ENCODE results near the gene SLC16A12.

Gene SLC16A12

GRCh38 chr10:89478085-89478738 lies 57.2 kb downstream of the SLC16A12 start:
- peak overlapping the region; percentile 34 to 40 for H3K18ac ChIP-seq (ENCODE audit: low read depth in 1 of 2, low read length in 2 of 2)
- H2BK12ac ChIP-seq (ENCODE audit: low read length in 2 of 2), result peak overlapping the region; percentile 3 to 15
- no peak for DNase-seq
- no peak overlapping the region for H2AFZ ChIP-seq (ENCODE audit: low read depth, low read length)
- peak overlapping the region in 1 of 2 experiments; percentile 34 for H3K4ac ChIP-seq (ENCODE audit: low read depth in 1 of 2, low read length in 2 of 2)
- H2BK120ac ChIP-seq (ENCODE audit: low read depth, low read length), result no peak overlapping the region
- WGBS, result 79% methylated on average over 4 of the region's 4 CpGs
- no peak overlapping the region for H4K8ac ChIP-seq (ENCODE audit: low read length)
- H3K14ac ChIP-seq (ENCODE audit: low read length in 2 of 2), result peak overlapping the region in 1 of 2 experiments; percentile 4
- no peak overlapping the region for H3K4me2 ChIP-seq (ENCODE audit: low read length, poor library complexity, severe bottlenecking)
- no peaks in the 10 kb centered on the region for H3K79me1 ChIP-seq (replicated peaks; ENCODE audit: low read length, poor library complexity, severe bottlenecking)
- H3K36me3 ChIP-seq (ENCODE audit: control insufficient read depth in 1 of 2, insufficient read depth in 2 of 2, low read depth in 1 of 2, low read length in 2 of 2), result no peaks in the 10 kb centered on the region
- H3K4me3 ChIP-seq (ENCODE audit: insufficient read depth in 1 of 2, low read depth in 1 of 2, low read length in 2 of 2), result peak overlapping the region in 1 of 2 experiments; percentile 21
- H2BK15ac ChIP-seq (ENCODE audit: low read depth, poor library complexity, severe bottlenecking), result no peak overlapping the region
- peak overlapping the region; percentile 5 for H3K9ac ChIP-seq (ENCODE audit: low read length)
- no peak overlapping the region for H2AK5ac ChIP-seq (ENCODE audit: low read length, severe bottlenecking)
- H4K91ac ChIP-seq (ENCODE audit: low read length), result peak overlapping the region; percentile 2
- no peaks in the 10 kb centered on the region for H3K9me3 ChIP-seq (ENCODE audit: control insufficient read depth, low read length)
- no peak overlapping the region for H2BK5ac ChIP-seq (ENCODE audit: low read depth, low read length, poor library complexity, severe bottlenecking)
- no peaks in the 10 kb centered on the region for H3K27me3 ChIP-seq (ENCODE audit: control insufficient read depth in 1 of 2, insufficient read depth in 1 of 2, low read length in 2 of 2)
- no peak overlapping the region for H3K27ac ChIP-seq (ENCODE audit: low read length, poor library complexity, severe bottlenecking)
- H3K4me1 ChIP-seq (ENCODE audit: control insufficient read depth, insufficient read depth, low read depth, low read length), result peaks cover 12% of the 10 kb centered on the region
- H3K23ac ChIP-seq (ENCODE audit: low read length in 2 of 2), result no peak overlapping the region

- peak overlapping the region; percentile 82 for H4K91ac ChIP-seq (ENCODE audit: low read length)
- no peak overlapping the region for H3K23ac ChIP-seq (ENCODE audit: low read length in 2 of 2)
- no peak overlapping the region for H3K4me3 ChIP-seq (ENCODE audit: insufficient read depth in 1 of 2, low read depth in 1 of 2, low read length in 2 of 2)
- peak; percentile 25 for DNase-seq
- H2BK15ac ChIP-seq (ENCODE audit: low read depth, poor library complexity, severe bottlenecking), result peak overlapping the region; percentile 77
- peak overlapping the region; percentile 82 for H2BK120ac ChIP-seq (ENCODE audit: low read depth, low read length)
- H3K27me3 ChIP-seq (ENCODE audit: control insufficient read depth in 1 of 2, insufficient read depth in 1 of 2, low read length in 2 of 2), result no peaks in the 10 kb centered on the region
- H3K36me3 ChIP-seq (ENCODE audit: control insufficient read depth in 1 of 2, insufficient read depth in 2 of 2, low read depth in 1 of 2, low read length in 2 of 2), result no peaks in the 10 kb centered on the region
- H3K14ac ChIP-seq (ENCODE audit: low read length in 2 of 2), result peak overlapping the region in 1 of 2 experiments; percentile 51
- H4K8ac ChIP-seq (ENCODE audit: low read length), result no peak overlapping the region
- no peak overlapping the region for H2AFZ ChIP-seq (ENCODE audit: low read depth, low read length)
- no peaks in the 10 kb centered on the region for H3K79me1 ChIP-seq (replicated peaks; ENCODE audit: low read length, poor library complexity, severe bottlenecking)
- H3K9ac ChIP-seq (ENCODE audit: low read length), result peak overlapping the region; percentile 9
- H3K4me1 ChIP-seq (ENCODE audit: control insufficient read depth, insufficient read depth, low read depth, low read length), result peaks cover 11% of the 10 kb centered on the region
- peak overlapping the region; percentile 51 to 90 for H2BK12ac ChIP-seq (ENCODE audit: low read length in 2 of 2)
- peak overlapping the region in 1 of 2 experiments; percentile 4 for H3K4ac ChIP-seq (ENCODE audit: low read depth in 1 of 2, low read length in 2 of 2)
- H3K18ac ChIP-seq (ENCODE audit: low read depth in 1 of 2, low read length in 2 of 2), result peak overlapping the region; percentile 40 to 89
- no peaks in the 10 kb centered on the region for H3K9me3 ChIP-seq (ENCODE audit: control insufficient read depth, low read length)
- WGBS, result 86% methylated on average over 4 of the region's 6 CpGs
- no peak overlapping the region for H2BK5ac ChIP-seq (ENCODE audit: low read depth, low read length, poor library complexity, severe bottlenecking)
- peak overlapping the region; percentile 47 for H3K27ac ChIP-seq (ENCODE audit: low read length, poor library complexity, severe bottlenecking)
- H2AK5ac ChIP-seq (ENCODE audit: low read length, severe bottlenecking), result peak overlapping the region; percentile 72
- H3K4me2 ChIP-seq (ENCODE audit: low read length, poor library complexity, severe bottlenecking), result no peak overlapping the region
Observed at GRCh38 chr10:89476150-89476549, 59.2 kb downstream of the SLC16A12 start.

- Histone ChIP-seq H3K4me2 (ENCODE audit: low read length, poor library complexity, severe bottlenecking) (no peak overlapping the region), H3K23ac (ENCODE audit: low read length in 2 of 2) (no peak overlapping the region), H4K91ac (ENCODE audit: low read length) (no peak overlapping the region), H3K9ac (ENCODE audit: low read length) (peak overlapping the region; percentile 9), H3K79me1 (replicated peaks; ENCODE audit: low read length, poor library complexity, severe bottlenecking) (no peaks in the 10 kb centered on the region), H2BK15ac (ENCODE audit: low read depth, poor library complexity, severe bottlenecking) (no peak overlapping the region), H3K36me3 (ENCODE audit: control insufficient read depth in 1 of 2, insufficient read depth in 2 of 2, low read depth in 1 of 2, low read length in 2 of 2) (no peaks in the 10 kb centered on the region), H3K27me3 (ENCODE audit: control insufficient read depth in 1 of 2, insufficient read depth in 1 of 2, low read length in 2 of 2) (no peaks in the 10 kb centered on the region), H3K18ac (ENCODE audit: low read depth in 1 of 2, low read length in 2 of 2) (no peak overlapping the region), H3K27ac (ENCODE audit: low read length, poor library complexity, severe bottlenecking) (no peak overlapping the region), H2AFZ (ENCODE audit: low read depth, low read length) (no peak overlapping the region), H3K4me3 (ENCODE audit: insufficient read depth in 1 of 2, low read depth in 1 of 2, low read length in 2 of 2) (no peak overlapping the region), H4K8ac (ENCODE audit: low read length) (no peak overlapping the region), H3K4me1 (ENCODE audit: control insufficient read depth, insufficient read depth, low read depth, low read length) (peaks cover 11% of the 10 kb centered on the region), H3K14ac (ENCODE audit: low read length in 2 of 2) (no peak overlapping the region), H3K4ac (ENCODE audit: low read depth in 1 of 2, low read length in 2 of 2) (no peak overlapping the region), H2BK5ac (ENCODE audit: low read depth, low read length, poor library complexity, severe bottlenecking) (no peak overlapping the region), H2BK120ac (ENCODE audit: low read depth, low read length) (no peak overlapping the region), H2AK5ac (ENCODE audit: low read length, severe bottlenecking) (peak overlapping the region; percentile 14), H2BK12ac (ENCODE audit: low read length in 2 of 2) (no peak overlapping the region), H3K9me3 (ENCODE audit: control insufficient read depth, low read length) (no peaks in the 10 kb centered on the region)
- WGBS, result no CpG with 5 or more reads among the region's 4 CpGs
- peak; percentile 58 for DNase-seq
Observed at GRCh38 chr10:89475591-89475998, 59.8 kb downstream of the SLC16A12 start.

GRCh38 chr10:89475125-89475524 lies 60.3 kb downstream of the SLC16A12 start:
- H2AFZ ChIP-seq (ENCODE audit: low read depth, low read length), result no peak overlapping the region
- peak overlapping the region in 1 of 2 experiments; percentile 44 for H3K14ac ChIP-seq (ENCODE audit: low read length in 2 of 2)
- no peak overlapping the region for H3K4me2 ChIP-seq (ENCODE audit: low read length, poor library complexity, severe bottlenecking)
- H3K4ac ChIP-seq (ENCODE audit: low read depth in 1 of 2, low read length in 2 of 2), result peak overlapping the region in 1 of 2 experiments; percentile 69
- H3K4me3 ChIP-seq (ENCODE audit: insufficient read depth in 1 of 2, low read depth in 1 of 2, low read length in 2 of 2), result no peak overlapping the region
- peak overlapping the region; percentile 57 for H2AK5ac ChIP-seq (ENCODE audit: low read length, severe bottlenecking)
- H2BK5ac ChIP-seq (ENCODE audit: low read depth, low read length, poor library complexity, severe bottlenecking), result no peak overlapping the region
- H3K9ac ChIP-seq (ENCODE audit: low read length), result no peak overlapping the region
- H3K18ac ChIP-seq (ENCODE audit: low read depth in 1 of 2, low read length in 2 of 2), result peak overlapping the region in 1 of 2 experiments; percentile 28
- no peak overlapping the region for H4K91ac ChIP-seq (ENCODE audit: low read length)
- peak overlapping the region; percentile 55 for H2BK120ac ChIP-seq (ENCODE audit: low read depth, low read length)
- H3K9me3 ChIP-seq (ENCODE audit: control insufficient read depth, low read length), result no peaks in the 10 kb centered on the region
- H2BK12ac ChIP-seq (ENCODE audit: low read length in 2 of 2), result peak overlapping the region in 1 of 2 experiments; percentile 81
- H2BK15ac ChIP-seq (ENCODE audit: low read depth, poor library complexity, severe bottlenecking), result peak overlapping the region; percentile 60
- H3K4me1 ChIP-seq (ENCODE audit: control insufficient read depth, insufficient read depth, low read depth, low read length), result peaks cover 11% of the 10 kb centered on the region
- peak; percentile 33 for DNase-seq
- H3K36me3 ChIP-seq (ENCODE audit: control insufficient read depth in 1 of 2, insufficient read depth in 2 of 2, low read depth in 1 of 2, low read length in 2 of 2), result no peaks in the 10 kb centered on the region
- no peaks in the 10 kb centered on the region for H3K79me1 ChIP-seq (replicated peaks; ENCODE audit: low read length, poor library complexity, severe bottlenecking)
- H4K8ac ChIP-seq (ENCODE audit: low read length), result no peak overlapping the region
- H3K27me3 ChIP-seq (ENCODE audit: control insufficient read depth in 1 of 2, insufficient read depth in 1 of 2, low read length in 2 of 2), result no peaks in the 10 kb centered on the region
- no peak overlapping the region for H3K23ac ChIP-seq (ENCODE audit: low read length in 2 of 2)
- H3K27ac ChIP-seq (ENCODE audit: low read length, poor library complexity, severe bottlenecking), result no peak overlapping the region
- 46% methylated on average over 2 of the region's 2 CpGs for WGBS

Measured in mesenchymal stem cell (in vitro differentiated cells and primary cell).